Amniotic stem cell (primary cell): ENCODE data around the gene RHOF.

Experiments used
- DNase-seq: peaks from one replicate; lab custom pipeline; 2025; lab: John Stamatoyannopoulos, UW

RHOF gene

DNA sequence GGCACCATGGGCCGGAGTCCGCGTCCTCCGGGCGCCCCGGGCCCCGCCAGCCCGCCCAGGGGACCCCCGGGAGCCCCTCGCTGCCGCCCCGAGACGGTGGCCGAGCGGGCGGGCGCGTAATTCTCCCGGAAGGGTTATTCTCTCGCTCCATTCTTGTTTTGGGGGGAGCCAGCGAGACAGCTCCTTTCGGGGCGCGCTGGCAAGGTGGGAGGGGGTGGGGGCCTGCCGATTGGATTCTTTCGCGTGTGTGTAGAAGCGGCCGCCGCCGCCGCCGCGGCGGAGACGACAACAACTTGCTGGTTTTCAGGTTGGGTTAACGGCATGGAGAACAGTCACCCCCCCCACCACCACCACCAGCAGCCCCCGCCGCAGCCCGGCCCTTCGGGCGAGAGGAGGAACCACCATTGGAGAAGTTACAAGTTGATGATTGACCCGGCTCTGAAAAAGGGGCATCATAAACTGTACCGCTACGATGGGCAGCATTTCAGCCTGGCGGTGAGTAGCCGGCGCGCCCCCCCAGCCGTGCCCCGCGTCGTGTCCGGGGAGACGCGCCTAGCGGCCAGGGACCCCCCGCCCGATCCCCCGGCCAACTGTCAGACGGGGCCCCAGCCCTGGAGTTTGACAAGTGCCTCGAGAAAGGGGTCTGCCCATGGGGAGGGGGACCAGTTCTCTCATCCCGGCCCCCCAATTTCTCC is 11.1 kb upstream of the RHOF start:
- DNase-seq: no peak

DNA sequence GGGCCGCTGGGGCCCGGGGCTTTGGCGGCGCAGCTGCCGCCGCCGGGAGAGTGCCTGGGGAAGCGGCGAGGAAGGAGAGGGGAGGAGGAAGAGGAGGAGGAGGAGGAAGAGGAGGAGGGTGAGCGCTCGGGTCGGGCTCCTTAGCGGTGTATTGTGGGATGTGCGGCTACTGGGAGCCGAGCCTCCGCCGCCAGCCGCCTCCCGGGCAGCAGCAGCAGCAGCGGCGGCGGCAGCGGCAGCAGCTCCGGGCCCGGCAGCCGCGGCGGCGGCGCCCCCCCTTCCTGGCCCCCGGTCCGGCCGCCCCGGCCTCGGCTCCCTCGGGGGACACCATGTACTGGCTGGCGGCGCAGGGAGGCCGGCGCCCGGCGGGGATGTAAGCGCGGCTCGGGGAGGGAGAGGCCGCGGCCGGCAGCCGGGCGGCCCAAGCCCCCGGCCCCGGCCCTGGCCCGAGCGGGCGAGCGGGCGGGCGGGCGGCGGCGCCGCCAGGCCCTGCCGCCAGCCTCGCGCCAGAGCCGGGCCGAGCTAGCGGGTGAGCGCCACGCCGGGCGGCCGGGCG is 10.5 kb upstream of the RHOF start, which contains the start of gene SETD1B:
Gene SETD1B, plus strand, starts transcription at position 149 of the 556 bp plus-strand sequence. CDS start 729 bp downstream, outside the sequence.
- no peak for DNase-seq

DNA sequence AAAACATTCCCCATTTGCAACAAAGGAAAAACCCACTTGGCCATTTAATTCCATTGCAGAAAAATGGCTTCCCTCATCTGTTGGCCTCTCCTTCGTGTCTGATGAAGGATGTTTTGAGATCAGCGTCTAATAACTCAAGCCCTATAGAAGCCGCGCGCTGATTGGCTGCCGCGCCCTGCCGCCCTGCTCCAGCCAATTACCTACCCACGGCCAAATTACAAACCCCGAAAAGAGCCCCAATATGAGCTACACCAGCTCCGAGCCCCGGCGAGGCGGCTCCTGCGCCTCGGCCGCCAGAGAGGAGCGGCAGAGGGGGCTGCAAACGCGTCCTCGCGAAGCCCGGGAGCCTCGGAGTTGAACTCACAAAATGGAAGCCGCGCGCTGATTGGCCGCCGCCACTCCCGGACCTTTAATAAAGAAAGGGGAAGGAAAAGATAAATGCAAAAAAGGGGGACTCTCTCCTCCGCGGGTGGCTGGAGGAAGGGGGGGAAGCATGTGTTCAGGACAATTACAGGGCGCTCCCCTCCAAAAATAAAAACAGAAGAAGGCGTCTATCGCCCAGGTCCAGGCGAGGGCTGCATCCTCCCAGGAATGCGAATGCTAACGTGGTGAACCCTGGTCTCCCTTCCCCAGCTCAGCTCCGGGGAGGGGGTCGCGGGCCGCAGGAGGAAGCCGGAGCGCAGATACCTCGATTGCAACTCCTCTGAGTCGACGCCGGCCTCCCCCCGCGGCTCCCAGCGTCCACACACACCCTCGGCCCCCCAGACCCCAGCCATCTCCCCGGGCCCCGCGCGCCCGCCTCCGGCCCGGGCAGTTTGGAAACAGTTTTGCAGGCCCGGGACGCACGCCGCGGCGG is 9.6 kb upstream of the RHOF start:
- DNase-seq: peak; percentile 90

DNA sequence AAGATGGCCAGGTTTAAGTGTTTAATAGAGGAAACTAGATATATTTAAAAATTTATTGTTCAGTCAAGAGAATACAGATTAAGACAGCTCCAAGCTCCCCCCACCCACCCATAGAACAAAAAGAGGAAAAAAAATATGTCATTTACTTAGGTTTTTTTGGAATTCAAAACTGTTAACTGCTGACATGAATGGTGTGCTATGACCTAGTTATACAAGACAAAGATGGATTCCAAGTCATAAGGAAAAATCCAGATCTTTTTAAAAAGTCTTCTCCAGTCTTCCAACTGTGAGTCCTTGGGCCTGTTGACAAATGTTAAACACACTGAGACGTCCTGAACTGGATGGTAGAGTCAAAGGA is 9.0 kb upstream of the RHOF start:
- no peak for DNase-seq

DNA sequence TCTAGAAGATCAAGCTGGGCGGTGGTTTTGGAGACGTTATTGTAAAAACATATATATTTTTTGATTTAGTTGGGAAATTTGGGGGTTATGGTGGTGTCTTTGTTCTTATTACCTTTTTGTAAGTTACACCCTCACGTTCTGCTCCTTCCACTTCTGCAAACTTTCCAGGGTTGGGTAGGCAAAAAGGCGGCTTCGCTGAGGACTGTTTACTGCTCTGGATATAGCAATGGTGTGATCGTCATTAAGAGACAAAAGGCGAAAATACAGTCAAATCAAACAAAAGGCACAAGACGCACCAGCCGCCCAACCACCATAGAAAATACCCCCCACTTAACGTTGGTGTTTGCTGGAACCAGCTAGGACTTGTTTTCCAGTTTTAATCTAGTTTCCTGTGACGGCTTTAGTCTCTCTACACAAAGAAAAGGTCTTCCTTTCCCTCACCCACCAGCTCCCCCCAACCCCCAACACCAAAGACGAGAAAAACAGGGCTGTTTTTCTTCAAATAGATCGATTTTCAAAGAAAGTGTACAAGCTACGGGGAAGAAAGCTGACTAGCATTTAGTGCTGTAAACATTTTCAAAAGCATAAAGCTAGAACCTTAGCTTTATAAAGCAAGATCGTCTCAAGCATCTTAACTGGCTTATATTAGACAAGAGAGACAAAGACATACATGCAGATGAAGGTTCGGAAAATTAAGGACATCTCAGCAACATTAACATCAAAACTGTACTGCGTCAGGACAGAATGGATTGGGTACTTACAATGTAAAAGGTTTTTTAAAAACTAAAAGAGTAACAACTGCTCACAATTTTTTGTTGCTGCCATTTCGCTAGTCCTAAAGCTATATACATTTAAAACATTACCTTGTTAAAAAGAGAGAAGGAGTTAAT is 8.4 kb upstream of the RHOF start:
- no peak for DNase-seq

DNA sequence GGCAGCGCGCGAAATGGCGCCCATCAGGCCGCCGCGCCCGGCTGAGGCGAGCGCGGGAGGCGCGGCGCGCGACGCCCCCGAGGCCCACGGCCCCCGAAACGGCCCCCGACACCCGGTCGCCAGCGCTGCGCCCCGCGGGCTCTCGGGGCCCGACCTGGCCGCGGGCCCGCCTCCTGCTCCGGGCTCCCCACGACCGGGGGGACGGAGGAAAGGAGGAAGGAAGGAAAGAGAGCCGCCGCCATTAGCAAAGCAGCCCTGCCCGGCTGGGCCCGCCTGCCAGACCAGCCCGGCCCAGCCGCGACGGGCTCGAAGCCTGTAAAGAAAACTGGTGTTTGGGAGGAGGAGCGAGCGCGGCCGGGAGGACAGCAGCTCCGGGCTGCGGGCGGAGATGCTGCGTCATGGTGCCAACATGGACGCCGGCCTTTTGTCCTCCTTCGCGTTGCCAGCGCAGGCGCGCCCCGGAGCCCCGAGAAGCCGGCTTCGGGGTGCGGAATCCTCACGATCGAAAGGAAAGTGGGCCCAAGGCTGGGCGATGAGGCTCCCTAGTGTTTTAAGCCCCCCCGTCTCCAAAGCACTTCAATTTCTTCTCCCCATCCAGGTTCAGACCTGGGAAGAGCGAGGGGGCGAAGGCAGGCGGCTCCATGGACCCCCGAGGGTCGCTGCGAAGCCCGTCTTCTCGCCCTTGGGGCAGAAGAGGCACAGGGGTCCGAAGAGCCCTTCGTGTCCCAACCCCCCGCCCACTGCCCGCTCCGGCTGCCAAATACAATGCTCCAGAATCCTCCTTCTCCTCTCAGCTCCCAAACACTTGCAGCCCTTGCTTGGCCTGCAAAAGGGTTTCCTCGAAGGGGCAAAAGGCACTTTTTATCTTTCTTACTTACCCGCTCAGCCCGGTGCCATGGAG is 7.5 kb upstream of the RHOF start:
- no peak for DNase-seq

DNA sequence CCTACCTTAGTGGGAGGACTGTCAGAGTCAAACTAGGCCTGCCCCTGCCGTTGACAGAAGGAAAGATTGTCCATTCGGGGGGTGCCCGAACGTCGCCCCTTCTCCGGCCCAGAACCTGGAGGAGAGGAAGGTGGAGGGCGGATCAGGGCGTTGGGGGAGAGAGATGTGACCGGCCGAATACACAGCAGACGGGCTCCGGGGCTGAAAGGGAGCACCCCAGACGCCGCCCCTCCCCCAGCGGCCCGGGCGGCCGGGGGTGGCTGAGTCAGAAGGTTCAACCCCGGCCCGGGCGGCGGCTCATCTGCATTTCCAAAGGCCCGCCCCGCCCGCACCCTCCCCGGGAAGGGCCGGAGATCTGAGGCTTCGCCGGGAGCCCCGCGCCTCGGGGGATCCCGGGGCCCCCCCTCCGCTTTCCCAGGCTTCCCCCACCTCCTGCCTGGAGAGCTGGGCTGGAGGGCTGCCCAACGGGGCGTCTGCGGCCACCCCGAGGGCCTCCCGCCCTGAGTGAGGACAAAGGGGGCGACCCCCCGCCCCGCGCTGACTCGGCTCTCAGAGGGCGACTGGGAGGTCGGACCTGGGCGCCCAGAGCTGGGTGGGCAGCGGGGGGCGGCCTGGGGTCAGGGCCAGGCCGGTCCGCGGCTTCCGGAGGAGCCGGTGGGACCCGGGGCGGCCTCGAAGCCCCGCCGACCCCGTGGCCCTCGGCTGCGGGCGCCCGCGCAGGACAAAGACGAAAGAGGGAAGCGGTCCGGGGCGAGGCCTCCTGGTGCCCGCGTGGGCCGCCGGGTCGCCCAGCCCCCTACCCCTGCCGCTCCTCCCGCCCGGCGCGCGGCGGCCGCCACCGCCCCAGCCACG is 6.6 kb upstream of the RHOF start:
- peak; percentile 76 for DNase-seq

DNA sequence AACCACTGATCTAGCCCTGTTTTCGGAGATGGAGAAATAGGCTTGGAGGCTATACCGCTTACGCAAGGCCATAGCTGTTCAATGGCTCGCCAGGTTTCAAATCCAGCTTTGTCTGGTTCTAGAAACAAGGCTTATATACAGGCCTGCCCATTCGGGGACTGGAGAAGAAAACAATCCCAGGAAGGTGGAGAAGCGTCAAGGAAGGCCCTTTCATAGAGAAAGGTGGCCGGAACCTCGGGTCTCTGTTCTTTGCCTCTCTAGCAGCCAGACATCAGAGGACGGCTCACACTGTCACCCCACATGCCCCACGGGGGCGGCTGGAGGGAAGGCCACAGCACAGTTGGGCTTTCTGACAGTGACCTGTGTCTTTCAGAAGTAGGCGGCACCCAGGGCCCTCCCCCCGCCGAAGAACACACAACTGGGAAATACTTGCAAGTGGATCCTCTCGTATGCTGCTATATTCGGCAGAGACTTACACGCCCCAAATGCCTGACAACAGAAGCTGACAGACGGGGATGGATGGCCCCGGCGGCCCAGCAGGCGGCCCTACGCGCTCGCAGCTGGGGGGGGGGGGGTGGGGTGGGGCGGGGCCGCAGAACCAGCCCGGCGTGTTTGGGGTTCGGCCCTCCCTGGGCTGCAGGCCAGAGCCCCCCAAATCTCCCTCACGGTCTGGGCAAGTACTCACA is 5.8 kb upstream of the RHOF start:
- DNase-seq: no peak

DNA sequence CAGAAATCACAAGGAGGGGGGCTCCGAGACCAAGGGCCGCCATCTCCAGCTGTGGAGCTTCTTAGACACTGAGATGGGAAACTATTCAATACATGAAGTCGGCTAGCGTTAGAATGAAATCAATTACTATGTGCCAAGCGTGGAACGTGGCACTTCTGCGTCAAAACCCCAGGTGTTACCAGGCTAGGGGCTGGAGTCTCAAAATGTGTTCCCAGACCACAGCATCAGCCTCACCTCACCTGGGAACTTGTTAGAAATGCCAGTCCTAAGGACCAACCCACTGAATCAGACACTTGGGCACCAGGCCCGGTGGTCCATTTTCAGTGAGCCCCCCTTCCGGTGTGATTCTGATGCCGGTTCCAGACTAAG is 5.3 kb upstream of the RHOF start:
- DNase-seq: no peak

DNA sequence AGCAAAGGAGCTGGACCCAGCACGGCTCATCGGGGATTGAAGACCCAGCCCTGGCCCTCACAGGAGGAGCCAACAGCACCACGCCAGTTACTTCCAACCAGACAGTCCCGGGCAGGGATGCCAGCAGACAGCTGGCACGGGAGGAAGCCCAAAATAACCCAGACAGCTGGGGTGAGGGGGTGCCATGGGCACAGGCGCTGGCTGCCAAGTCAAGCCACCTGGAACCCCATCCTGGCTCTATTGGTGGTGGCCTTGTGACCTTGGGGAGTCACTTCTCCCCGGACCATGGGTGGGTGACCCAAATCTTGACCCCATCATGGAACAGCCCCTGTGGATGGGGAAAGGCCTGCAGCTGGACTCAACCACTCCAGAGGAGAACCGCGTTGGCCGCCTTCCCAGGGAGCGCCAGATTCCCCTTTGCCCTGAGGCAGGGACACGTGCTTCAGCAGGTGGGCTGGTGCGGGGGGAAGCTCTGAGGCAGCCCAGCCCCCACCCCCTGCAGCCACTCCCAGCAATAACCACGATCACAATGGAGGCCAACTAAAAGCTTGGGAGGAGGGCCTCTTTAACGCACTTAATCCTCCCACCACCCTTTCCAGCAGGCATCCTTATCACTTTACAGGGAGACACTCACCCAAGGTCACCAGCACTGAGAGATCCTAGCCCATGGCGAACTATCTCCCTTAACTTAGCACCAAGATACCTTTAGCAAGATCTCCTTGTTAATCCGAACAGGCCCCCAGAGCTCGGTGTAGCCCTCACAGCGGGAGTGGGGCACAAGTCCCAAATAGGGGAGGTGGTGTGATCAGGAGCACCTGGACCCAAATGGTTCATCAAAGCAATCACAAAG is 4.7 kb upstream of the RHOF start:
- no peak for DNase-seq

DNA sequence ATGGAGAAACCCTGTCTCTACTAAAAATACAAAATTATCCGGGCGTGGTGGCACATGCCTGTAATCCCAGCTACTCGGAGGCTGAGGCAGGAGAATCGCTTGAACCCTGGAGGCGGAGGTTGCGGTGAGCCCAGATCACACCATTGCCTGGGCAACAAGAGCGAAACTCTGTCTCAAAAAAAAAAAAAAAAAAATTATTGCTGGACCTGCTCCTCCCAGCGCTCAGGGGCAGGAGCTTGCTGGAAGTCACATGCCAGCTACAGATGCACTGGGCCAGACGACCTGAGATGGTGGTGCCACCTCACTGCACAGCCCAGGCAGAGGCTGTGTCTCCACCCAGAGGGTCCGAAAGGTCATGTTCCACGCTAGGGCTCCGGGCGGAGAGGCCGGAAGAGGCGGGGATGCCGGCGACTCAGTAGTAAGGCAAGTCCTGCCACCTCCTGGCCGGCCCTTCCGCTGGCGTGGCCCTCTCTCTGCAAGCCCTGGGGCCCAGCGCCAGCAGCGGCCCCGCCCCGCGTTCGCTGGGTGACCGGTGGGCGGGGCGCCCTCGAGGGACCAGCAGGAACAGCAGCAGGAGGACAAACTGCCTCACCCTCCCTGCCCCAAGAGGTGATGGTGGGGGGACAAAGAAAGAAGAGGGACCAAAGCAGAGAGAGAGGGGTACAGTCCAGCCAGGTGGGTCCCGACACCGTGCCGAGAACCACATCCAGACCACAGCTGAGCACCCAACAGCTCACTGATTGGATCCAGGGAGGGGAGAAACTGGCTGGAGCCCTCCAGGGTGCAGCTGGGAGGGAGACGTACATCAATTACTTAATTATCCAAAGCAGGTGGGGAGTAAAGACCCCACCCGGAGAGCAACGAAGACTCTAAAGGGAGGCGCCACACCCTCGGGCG is 3.6 kb upstream of the RHOF start:
- peak; percentile 76 for DNase-seq

DNA sequence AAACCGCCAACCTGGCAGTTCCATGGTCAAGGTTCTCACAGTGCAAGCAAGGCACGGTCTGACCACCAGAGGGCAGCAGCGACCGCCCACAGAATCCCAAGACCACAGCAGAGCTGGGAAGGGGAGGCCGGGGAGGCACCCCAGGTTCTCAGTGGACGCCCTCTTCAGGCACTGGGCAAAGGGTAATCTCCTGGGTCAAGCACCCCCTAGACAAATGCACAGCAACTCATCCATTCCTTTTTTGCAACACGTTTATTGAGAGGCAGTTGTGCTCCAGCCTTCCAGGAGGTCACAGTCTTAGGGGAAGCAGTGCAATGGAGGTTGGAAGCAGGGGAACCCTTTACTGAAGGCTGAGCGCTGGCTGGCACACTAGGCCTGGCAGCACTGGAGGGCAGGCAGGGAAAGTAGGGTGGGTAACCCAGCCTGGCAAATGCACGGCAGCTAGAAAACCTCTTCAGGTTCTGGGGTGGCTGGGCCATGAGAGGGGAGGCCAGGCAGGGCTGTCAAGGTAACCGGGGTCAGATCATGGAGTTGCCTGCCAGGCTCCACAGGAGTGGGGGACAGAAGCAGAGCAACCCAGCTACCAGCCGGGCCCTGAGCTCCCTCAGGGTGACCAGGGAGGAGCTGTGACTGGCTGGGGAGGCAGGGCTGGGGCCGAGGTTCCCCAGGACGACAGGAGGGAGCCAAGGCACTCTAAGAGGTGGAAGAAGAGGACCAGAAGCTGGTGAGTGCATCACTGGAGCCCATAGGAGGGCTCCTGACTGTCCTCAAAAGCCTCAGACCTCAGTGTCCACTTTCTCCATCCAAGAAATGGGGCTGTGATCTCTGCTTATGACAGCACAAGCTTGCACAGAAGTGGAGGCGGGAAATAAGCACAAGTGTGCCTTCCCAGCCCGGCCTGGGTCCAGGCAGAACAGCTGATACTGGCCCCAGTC is 1.8 kb upstream of the RHOF start:
- peak; percentile 57 for DNase-seq

DNA sequence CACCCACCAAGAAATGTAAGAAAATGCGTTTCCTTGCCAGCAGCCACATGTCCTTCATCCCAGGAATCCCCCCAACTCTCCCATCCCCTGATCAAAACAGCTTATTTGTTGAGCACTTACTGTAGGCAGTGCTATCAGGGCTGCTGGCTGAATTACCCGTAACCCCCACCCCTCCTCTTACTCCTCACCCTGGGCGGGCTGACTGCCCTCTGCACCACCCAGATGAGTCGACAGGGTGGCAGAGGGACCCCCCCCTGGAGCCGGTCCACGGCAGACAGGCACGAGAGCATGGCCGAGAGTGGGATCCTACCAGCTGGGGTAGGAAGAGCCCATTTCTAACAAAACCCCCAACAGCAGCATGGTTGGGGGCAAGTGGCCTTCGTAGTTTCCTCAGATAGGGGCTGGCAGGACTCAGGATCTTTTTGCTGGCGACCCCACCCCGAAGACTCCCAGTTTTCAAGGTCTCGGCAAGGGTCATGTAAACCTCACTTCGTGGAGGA is 1.1 kb upstream of the RHOF start:
- DNase-seq: no peak

DNA sequence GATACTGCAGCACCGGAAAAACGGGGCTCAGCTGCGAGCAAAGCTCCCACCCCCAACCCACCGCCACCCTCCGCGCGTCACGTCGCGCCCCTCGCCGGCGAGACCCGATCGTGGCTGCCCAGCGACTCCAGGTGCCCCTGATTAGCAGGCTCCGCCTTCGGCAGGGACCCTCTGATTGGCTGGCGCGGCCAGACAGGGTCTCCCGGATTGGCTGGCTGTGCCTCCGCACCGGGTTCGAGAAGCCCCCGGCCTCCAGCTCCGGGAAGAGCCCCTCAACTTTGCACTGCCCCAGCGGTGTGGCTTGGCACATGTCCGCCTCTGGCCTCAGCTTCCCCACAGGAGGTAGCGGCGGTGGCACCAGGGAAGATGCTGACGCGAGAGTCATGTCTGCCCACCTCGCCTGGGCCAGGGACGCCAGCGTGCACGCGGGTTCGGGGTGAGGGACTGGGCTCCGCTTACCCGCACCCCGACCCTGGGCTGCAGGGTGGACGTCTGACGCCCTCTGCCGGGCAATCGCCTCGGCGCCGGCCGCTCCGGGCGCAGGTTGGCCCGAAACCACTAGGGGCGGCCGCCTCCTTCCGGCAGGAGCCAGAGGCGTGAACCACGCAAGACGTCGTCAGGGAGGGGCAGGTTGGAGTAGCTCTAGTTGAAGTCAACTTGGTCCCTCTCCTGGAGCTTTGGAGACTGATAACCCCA is 498 bp upstream of the RHOF start:
- peak; percentile 86 for DNase-seq

DNA sequence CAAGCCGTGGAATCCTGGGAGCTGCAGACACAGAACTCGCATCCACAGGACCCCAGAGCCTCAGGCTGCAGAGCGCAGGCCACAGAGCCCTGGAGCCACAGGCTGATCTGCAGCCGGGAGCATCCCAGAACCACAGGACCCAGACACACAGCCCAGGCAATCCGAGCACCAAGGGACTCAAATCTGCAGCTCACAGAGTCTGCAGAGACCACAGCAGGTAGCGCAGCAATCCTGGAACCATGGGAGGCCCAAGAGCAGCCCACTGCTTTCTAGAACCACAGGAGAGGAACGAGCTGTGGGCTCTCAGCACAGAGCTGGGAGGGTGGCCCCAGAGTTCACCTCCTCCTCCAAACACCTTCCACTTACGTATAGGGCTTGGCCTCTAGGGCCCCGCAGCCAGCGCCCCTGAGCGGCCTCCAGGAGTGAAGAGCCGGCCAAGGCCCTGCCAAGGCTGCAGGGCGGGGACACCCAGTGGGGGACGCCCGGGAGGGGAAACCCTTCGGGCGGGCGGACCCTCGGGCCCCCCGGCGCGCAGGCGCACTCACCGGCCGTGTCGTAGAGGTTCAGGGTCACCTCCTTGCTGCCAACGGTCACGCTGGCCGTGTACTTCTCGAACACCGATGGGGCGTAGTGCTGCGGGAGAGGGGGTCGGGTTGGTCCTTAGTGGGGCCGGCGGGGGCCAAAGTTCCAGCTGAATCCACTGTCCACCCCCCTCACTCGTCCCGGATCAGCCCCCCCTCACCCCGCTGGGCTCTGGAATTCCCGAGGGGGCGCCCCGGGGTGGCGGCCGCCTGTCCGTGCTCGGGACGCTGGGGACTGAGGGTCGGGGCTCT is 665 bp downstream of the RHOF start:
- no peak for DNase-seq
